Activated naive CD4-positive, alpha-beta T cell treated with anti-CD3 and anti-CD28 coated beads, Interleukin-2, amount 50 U/mL, for 24 hours (primary cell): ENCODE measurements around the gene AKAP9.
"Not testable (repeated sequence)": the region's sequence is repeated elsewhere in the genome, so short reads cannot be mapped to it uniquely, and the experiment has no call there.

ENCODE experiments used
- H3K27ac Mint-ChIP-seq: one replicate; pipeline ENCODE4 v1.8.0; 2021; ENCODE audit warnings: mild to moderate bottlenecking, mixed read lengths
- H3K27me3 Mint-ChIP-seq: one replicate; pipeline ENCODE4 v1.8.0; 2021; ENCODE audit warnings: mixed read lengths
- H3K36me3 Mint-ChIP-seq: one replicate; pipeline ENCODE4 v1.8.0; 2021; ENCODE audit warnings: mixed read lengths
- H3K4me1 Mint-ChIP-seq: one replicate; pipeline ENCODE4 v1.8.0; 2021; ENCODE audit warnings: mixed read lengths
- H3K4me3 Mint-ChIP-seq: one replicate; pipeline ENCODE4 v1.8.0; 2021; ENCODE audit warnings: mild to moderate bottlenecking, mixed read lengths
- H3K9me3 Mint-ChIP-seq: one replicate; pipeline ENCODE4 v1.8.0; 2021; ENCODE audit warnings: mixed read lengths

AKAP9 gene

GRCh38 chr7:92110857-92111256 lies 170.2 kb downstream of the AKAP9 start:
- Mint-ChIP-seq H3K36me3 (peaks cover 15% of the 10 kb centered on the region), H3K4me3 (no peak overlapping the region), H3K9me3 (no peaks in the 10 kb centered on the region), H3K27me3 (no peaks in the 10 kb centered on the region), H3K4me1 (peaks cover 5% of the 10 kb centered on the region), H3K27ac (no peak overlapping the region)

GRCh38 chr7:92115821-92116220 lies 175.2 kb downstream of the AKAP9 start:
- H3K27ac Mint-ChIP-seq: no peak overlapping the region
- H3K9me3 Mint-ChIP-seq: no peaks in the 10 kb centered on the region
- peaks cover 24% of the 10 kb centered on the region for H3K36me3 Mint-ChIP-seq
- no peaks in the 10 kb centered on the region for H3K27me3 Mint-ChIP-seq
- H3K4me3 Mint-ChIP-seq: no peak overlapping the region
- peaks cover 11% of the 10 kb centered on the region for H3K4me1 Mint-ChIP-seq

- peaks cover 11% of the 10 kb centered on the region for H3K4me1 Mint-ChIP-seq
- H3K36me3 Mint-ChIP-seq: peaks cover 31% of the 10 kb centered on the region
- H3K27ac Mint-ChIP-seq: no peak overlapping the region
- no peak overlapping the region for H3K4me3 Mint-ChIP-seq
- H3K9me3 Mint-ChIP-seq: no peaks in the 10 kb centered on the region
- no peaks in the 10 kb centered on the region for H3K27me3 Mint-ChIP-seq
Observed at GRCh38 chr7:92116949-92117348, 176.3 kb downstream of the AKAP9 start.

- Mint-ChIP-seq H3K36me3 (peaks cover 34% of the 10 kb centered on the region), H3K27ac (peak overlapping the region; percentile 35)
Observed at GRCh38 chr7:92119213-92119759, 178.6 kb downstream of the AKAP9 start.

GRCh38 chr7:92121681-92122080 lies 181.0 kb downstream of the AKAP9 start:
- Mint-ChIP-seq H3K4me3 (no peak overlapping the region), H3K9me3 (no peaks in the 10 kb centered on the region), H3K36me3 (peaks cover 28% of the 10 kb centered on the region), H3K4me1 (peaks cover 5% of the 10 kb centered on the region), H3K27me3 (no peaks in the 10 kb centered on the region), H3K27ac (no peak overlapping the region)

More at GRCh38 chr7:92119213-92119759, 178.6 kb downstream of the AKAP9 start:
- Mint-ChIP-seq H3K4me1 (peaks cover 8% of the 10 kb centered on the region), H3K27me3 (no peaks in the 10 kb centered on the region), H3K9me3 (no peaks in the 10 kb centered on the region), H3K4me3 (no peak overlapping the region)

GRCh38 chr7:92131093-92131492 lies 190.4 kb downstream of the AKAP9 start:
- no peaks in the 10 kb centered on the region for H3K27me3 Mint-ChIP-seq
- peaks cover 9% of the 10 kb centered on the region for H3K36me3 Mint-ChIP-seq
- H3K4me1 Mint-ChIP-seq: peaks cover 37% of the 10 kb centered on the region
- no peak overlapping the region for H3K4me3 Mint-ChIP-seq
- H3K27ac Mint-ChIP-seq: no peak overlapping the region
- H3K9me3 Mint-ChIP-seq: no peaks in the 10 kb centered on the region

GRCh38 chr7:92131764-92132330 lies 191.2 kb downstream of the AKAP9 start:
- no peaks in the 10 kb centered on the region for H3K9me3 Mint-ChIP-seq
- H3K4me3 Mint-ChIP-seq: no peak overlapping the region
- peaks cover 37% of the 10 kb centered on the region for H3K4me1 Mint-ChIP-seq
- no peaks in the 10 kb centered on the region for H3K27me3 Mint-ChIP-seq
- H3K27ac Mint-ChIP-seq: no peak overlapping the region
- H3K36me3 Mint-ChIP-seq: peaks cover 6% of the 10 kb centered on the region

- H3K36me3 Mint-ChIP-seq: peaks cover 4% of the 10 kb centered on the region
- no peaks in the 10 kb centered on the region for H3K27me3 Mint-ChIP-seq
- peak overlapping the region; percentile 98 for H3K4me3 Mint-ChIP-seq
- peak overlapping the region; percentile 99 for H3K27ac Mint-ChIP-seq
- no peaks in the 10 kb centered on the region for H3K9me3 Mint-ChIP-seq
- peaks cover 37% of the 10 kb centered on the region for H3K4me1 Mint-ChIP-seq
Observed at GRCh38 chr7:92133133-92133736, 192.6 kb downstream of the AKAP9 start.

- Mint-ChIP-seq H3K27ac (peak overlapping the region; percentile 99), H3K36me3 (peaks cover 4% of the 10 kb centered on the region), H3K4me1 (peaks cover 37% of the 10 kb centered on the region), H3K9me3 (no peaks in the 10 kb centered on the region), H3K4me3 (peak overlapping the region; percentile 98), H3K27me3 (no peaks in the 10 kb centered on the region)
Observed at GRCh38 chr7:92133737-92134270, 193.1 kb downstream of the AKAP9 start.

- Mint-ChIP-seq H3K4me3 (peak within 1 kb of the TSS; percentile 98), H3K27me3 (no peaks in the 10 kb centered on the region), H3K9me3 (no peaks in the 10 kb centered on the region), H3K36me3 (peaks cover 4% of the 10 kb centered on the region), H3K4me1 (peaks cover 37% of the 10 kb centered on the region), H3K27ac (peak within 1 kb of the TSS; percentile 99)
Observed at GRCh38 chr7:92134271-92135051, 193.8 kb downstream of the AKAP9 start, which contains the start of gene CYP51A1. CYP51A1 (minus strand) TSS chr7:92134477; CDS start chr7:92134364, 113 bp downstream.

- peaks cover 37% of the 10 kb centered on the region for H3K4me1 Mint-ChIP-seq
- no peaks in the 10 kb centered on the region for H3K27me3 Mint-ChIP-seq
- H3K36me3 Mint-ChIP-seq: no peaks in the 10 kb centered on the region
- peak overlapping the region; percentile 98 for H3K4me3 Mint-ChIP-seq
- no peaks in the 10 kb centered on the region for H3K9me3 Mint-ChIP-seq
- H3K27ac Mint-ChIP-seq: peak overlapping the region; percentile 99
Observed at GRCh38 chr7:92135052-92135889, 194.6 kb downstream of the AKAP9 start.

- H3K4me3 Mint-ChIP-seq: no peak overlapping the region
- no peaks in the 10 kb centered on the region for H3K27me3 Mint-ChIP-seq
- H3K4me1 Mint-ChIP-seq: peaks cover 27% of the 10 kb centered on the region
- no peak overlapping the region for H3K27ac Mint-ChIP-seq
- H3K36me3 Mint-ChIP-seq: no peaks in the 10 kb centered on the region
- H3K9me3 Mint-ChIP-seq: no peaks in the 10 kb centered on the region
Observed at GRCh38 chr7:92137557-92137956, 196.9 kb downstream of the AKAP9 start.

- H3K4me3 Mint-ChIP-seq: no peak overlapping the region
- no peaks in the 10 kb centered on the region for H3K27me3 Mint-ChIP-seq
- no peaks in the 10 kb centered on the region for H3K36me3 Mint-ChIP-seq
- no peaks in the 10 kb centered on the region for H3K4me1 Mint-ChIP-seq
- H3K27ac Mint-ChIP-seq: no peak overlapping the region
- H3K9me3 Mint-ChIP-seq: no peaks in the 10 kb centered on the region
Observed at GRCh38 chr7:92141161-92141560, 200.5 kb downstream of the AKAP9 start.

GRCh38 chr7:92142791-92143190 lies 202.1 kb downstream of the AKAP9 start:
- not testable (repeated sequence) for H3K27me3 Mint-ChIP-seq, H3K36me3 Mint-ChIP-seq, H3K4me3 Mint-ChIP-seq, H3K9me3 Mint-ChIP-seq, H3K4me1 Mint-ChIP-seq, H3K27ac Mint-ChIP-seq
